Measurements from ENCODE around the gene DOK7. TPM values are rescaled to one million over a fixed set of nuclear protein-coding genes. Genes with fewer than 3 reads are reported as not detected.
A peak's percentile ranks its signal among the peaks of the same experiment; 100 is the strongest.

Gene DOK7
- total RNA-seq: 1 to 10 TPM; 6.3 to 7.0 TPM

GRCh38 chr4:3462790-3463415, at the start of gene DOK7:
DOK7 (plus strand) TSS chr4:3463306; CDS start chr4:3463376, 70 bp downstream.
- Histone ChIP-seq H3K27ac (peak within 1 kb of the TSS; percentile 77 to 92 (median 82)), H3K9me3 (no peaks in the 10 kb centered on the region), H3K4me1 (peaks cover 41% of the 10 kb centered on the region), H3K36me3 (replicated peaks in 1 of 2; ENCODE audit: insufficient read depth in 1 of 2, low read depth in 2 of 2) (no peaks in the 10 kb centered on the region), H3K4me3 (peak within 1 kb of the TSS; percentile 33 to 54), H3K27me3 (no peaks in the 10 kb centered on the region)
- DNase-seq (peak; percentile 65 to 80 (median 67)), ATAC-seq (peak; percentile 57)
- WGBS, 2 donors: 0 to 4% methylated on average over 7 to 39 of the region's 44 CpGs
- intact Hi-C loops (cut with DNase I): no loop called here
- TF ChIP-seq CTCF (IDR thresholded peaks at IDR 0.05) (no peak), POLR2A (IDR thresholded peaks at IDR 0.05) (no peak)

- ATAC-seq: no peak
- Histone ChIP-seq H3K36me3 (replicated peaks in 1 of 2; ENCODE audit: insufficient read depth in 1 of 2, low read depth in 2 of 2) (no peaks in the 10 kb centered on the region), H3K4me1 (no peaks in the 10 kb centered on the region), H3K4me3 (no peak overlapping the region), H3K27me3 (no peaks in the 10 kb centered on the region), H3K27ac (no peak overlapping the region), H3K9me3 (no peaks in the 10 kb centered on the region)
- WGBS, 2 donors: 93 to 95% methylated on average over 7 to 32 of the region's 32 CpGs
- intact Hi-C loops (cut with DNase I): no loop called here
- TF ChIP-seq CTCF (IDR thresholded peaks at IDR 0.05) (no peak), POLR2A (IDR thresholded peaks at IDR 0.05) (no peak)
- DNase-seq: no peak
Measured at GRCh38 chr4:3413675-3414420, 49.3 kb upstream of the DOK7 start.

GRCh38 chr4:3414421-3415279, 48.5 kb upstream of the DOK7 start:
- no peak for ATAC-seq
- peak in 1 of 4 donors; percentile 30 for DNase-seq
- no peak overlapping the region for H3K4me3 ChIP-seq
- H3K4me1 ChIP-seq: no peaks in the 10 kb centered on the region
- H3K36me3 ChIP-seq (replicated peaks in 1 of 2; ENCODE audit: insufficient read depth in 1 of 2, low read depth in 2 of 2): no peaks in the 10 kb centered on the region
- no peaks in the 10 kb centered on the region for H3K27me3 ChIP-seq
- H3K9me3 ChIP-seq: no peaks in the 10 kb centered on the region
- intact Hi-C loops (cut with DNase I): no loop called here
- 88 to 89% methylated on average over 37 of the region's 37 CpGs for WGBS, 2 donors
- TF ChIP-seq POLR2A (IDR thresholded peaks at IDR 0.05) (no peak), CTCF (IDR thresholded peaks at IDR 0.05) (no peak)
- no peak overlapping the region for H3K27ac ChIP-seq

GRCh38 chr4:3415471-3416141, 47.5 kb upstream of the DOK7 start:
- intact Hi-C loops (cut with DNase I): no loop called here
- DNase-seq: no peak

More at GRCh38 chr4:3415471-3416141, 47.5 kb upstream of the DOK7 start:
- Histone ChIP-seq H3K27ac (no peak overlapping the region), H3K4me1 (no peaks in the 10 kb centered on the region), H3K27me3 (no peaks in the 10 kb centered on the region), H3K9me3 (no peaks in the 10 kb centered on the region), H3K36me3 (replicated peaks in 1 of 2; ENCODE audit: insufficient read depth in 1 of 2, low read depth in 2 of 2) (no peaks in the 10 kb centered on the region), H3K4me3 (no peak overlapping the region)
- TF ChIP-seq POLR2A (IDR thresholded peaks at IDR 0.05) (no peak), CTCF (IDR thresholded peaks at IDR 0.05) (no peak)
- WGBS, 2 donors: 89 to 91% methylated on average over 29 to 33 of the region's 33 CpGs
- ATAC-seq: no peak

Measured in body of pancreas (tissue), 4 donors.